Measurements from ENCODE around the gene TVP23C. TPM values are rescaled to one million over a fixed set of nuclear protein-coding genes. Genes with fewer than 3 reads are reported as not detected.

TVP23C gene

DNA sequence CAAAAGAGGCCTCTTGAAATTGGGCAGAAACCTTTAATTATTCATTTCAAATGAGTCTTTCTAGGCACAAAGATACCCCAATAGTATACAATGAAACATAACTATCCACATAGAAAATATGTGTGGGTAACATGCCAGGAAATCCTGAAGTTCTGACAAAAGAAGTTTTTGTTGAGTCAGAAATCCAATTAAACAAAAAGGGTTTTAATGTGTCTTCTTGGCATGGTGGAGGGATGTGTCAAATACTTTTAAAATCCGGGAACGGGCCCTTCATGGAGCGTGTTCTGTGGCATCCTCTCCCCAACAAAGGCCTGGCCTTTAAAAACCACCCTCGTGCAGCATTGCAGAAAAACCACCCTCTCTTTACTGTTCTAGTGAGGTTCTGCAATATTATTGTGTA is 110.0 kb downstream of the TVP23C start:
- no peak overlapping the region for H4K8ac ChIP-seq (ENCODE audit: low read length)

DNA sequence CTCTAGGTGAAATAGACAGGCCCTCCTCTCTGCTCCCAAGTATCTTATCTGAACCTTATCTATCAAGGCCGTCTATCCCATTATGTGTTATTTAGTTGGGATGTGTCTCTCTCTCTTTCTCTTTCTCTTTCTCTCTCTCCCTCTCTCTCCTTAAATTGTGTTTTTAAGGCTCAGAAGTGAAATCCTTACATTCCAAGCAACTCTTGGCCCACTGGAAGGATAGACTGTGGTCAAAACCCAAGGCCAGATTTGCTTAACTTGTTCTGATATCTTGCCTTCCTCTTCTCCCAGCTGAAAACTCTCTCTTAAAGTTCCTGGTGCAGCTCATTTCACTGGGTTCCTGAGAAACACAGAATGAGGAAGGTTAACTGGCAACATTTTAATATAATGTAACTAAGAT is 110.5 kb downstream of the TVP23C start:
- no peak overlapping the region for H2AK5ac ChIP-seq (ENCODE audit: low read length, severe bottlenecking)
- H3K27ac ChIP-seq (ENCODE audit: low read length, poor library complexity, severe bottlenecking) = no peak overlapping the region
- H3K4me1 ChIP-seq (ENCODE audit: control insufficient read depth, insufficient read depth, low read depth, low read length) = peaks cover 12% of the 10 kb centered on the region
- peaks cover 0 to 2% of the 10 kb centered on the region in 2 experiments for H3K36me3 ChIP-seq (ENCODE audit: control insufficient read depth in 1 of 2, insufficient read depth in 2 of 2, low read depth in 1 of 2, low read length in 2 of 2)
- no peak overlapping the region for H3K4ac ChIP-seq (ENCODE audit: low read depth in 1 of 2, low read length in 2 of 2)
- H4K8ac ChIP-seq (ENCODE audit: low read length) = no peak overlapping the region
- no peak overlapping the region for H2BK5ac ChIP-seq (ENCODE audit: low read depth, low read length, poor library complexity, severe bottlenecking)
- no peak overlapping the region for H3K4me2 ChIP-seq (ENCODE audit: low read length, poor library complexity, severe bottlenecking)
- no peak overlapping the region for H3K23ac ChIP-seq (ENCODE audit: low read length in 2 of 2)
- H3K14ac ChIP-seq (ENCODE audit: low read length in 2 of 2) = no peak overlapping the region
- H3K4me3 ChIP-seq (ENCODE audit: insufficient read depth in 1 of 2, low read depth in 1 of 2, low read length in 2 of 2) = no peak overlapping the region
- peaks cover 9% of the 10 kb centered on the region for H3K9me3 ChIP-seq (ENCODE audit: control insufficient read depth, low read length)
- no peak overlapping the region for H2BK120ac ChIP-seq (ENCODE audit: low read depth, low read length)
- no peak for DNase-seq
- H2BK12ac ChIP-seq (ENCODE audit: low read length in 2 of 2) = no peak overlapping the region
- WGBS = no CpG with 5 or more reads among the region's 1 CpG
- H2BK15ac ChIP-seq (ENCODE audit: low read depth, poor library complexity, severe bottlenecking) = no peak overlapping the region
- no peak overlapping the region for H2AFZ ChIP-seq (ENCODE audit: low read depth, low read length)
- no peaks in the 10 kb centered on the region for H3K79me1 ChIP-seq (replicated peaks; ENCODE audit: low read length, poor library complexity, severe bottlenecking)
- H3K27me3 ChIP-seq (ENCODE audit: control insufficient read depth in 1 of 2, insufficient read depth in 1 of 2, low read length in 2 of 2) = no peaks in the 10 kb centered on the region
- no peak overlapping the region for H4K91ac ChIP-seq (ENCODE audit: low read length)
- H3K18ac ChIP-seq (ENCODE audit: low read depth in 1 of 2, low read length in 2 of 2) = no peak overlapping the region
- H3K9ac ChIP-seq (ENCODE audit: low read length) = no peak overlapping the region

More for the DNA sequence above, 110.0 kb downstream of the TVP23C start:
- no peak overlapping the region for H3K4me3 ChIP-seq (ENCODE audit: insufficient read depth in 1 of 2, low read depth in 1 of 2, low read length in 2 of 2)
- H3K27me3 ChIP-seq (ENCODE audit: control insufficient read depth in 1 of 2, insufficient read depth in 1 of 2, low read length in 2 of 2) = no peaks in the 10 kb centered on the region
- H2BK15ac ChIP-seq (ENCODE audit: low read depth, poor library complexity, severe bottlenecking) = no peak overlapping the region
- no peak overlapping the region for H3K4ac ChIP-seq (ENCODE audit: low read depth in 1 of 2, low read length in 2 of 2)
- H3K14ac ChIP-seq (ENCODE audit: low read length in 2 of 2) = no peak overlapping the region
- H3K27ac ChIP-seq (ENCODE audit: low read length, poor library complexity, severe bottlenecking) = no peak overlapping the region
- no peak overlapping the region for H3K23ac ChIP-seq (ENCODE audit: low read length in 2 of 2)
- no peak overlapping the region for H2BK5ac ChIP-seq (ENCODE audit: low read depth, low read length, poor library complexity, severe bottlenecking)
- no peak overlapping the region for H2AFZ ChIP-seq (ENCODE audit: low read depth, low read length)
- H3K36me3 ChIP-seq (ENCODE audit: control insufficient read depth in 1 of 2, insufficient read depth in 2 of 2, low read depth in 1 of 2, low read length in 2 of 2) = peaks cover 0 to 2% of the 10 kb centered on the region in 2 experiments
- H3K79me1 ChIP-seq (replicated peaks; ENCODE audit: low read length, poor library complexity, severe bottlenecking) = no peaks in the 10 kb centered on the region
- H2BK12ac ChIP-seq (ENCODE audit: low read length in 2 of 2) = no peak overlapping the region
- H2AK5ac ChIP-seq (ENCODE audit: low read length, severe bottlenecking) = no peak overlapping the region
- peaks cover 15% of the 10 kb centered on the region for H3K4me1 ChIP-seq (ENCODE audit: control insufficient read depth, insufficient read depth, low read depth, low read length)
- H3K9ac ChIP-seq (ENCODE audit: low read length) = no peak overlapping the region
- DNase-seq = no peak
- H3K9me3 ChIP-seq (ENCODE audit: control insufficient read depth, low read length) = peaks cover 9% of the 10 kb centered on the region
- no peak overlapping the region for H2BK120ac ChIP-seq (ENCODE audit: low read depth, low read length)
- no peak overlapping the region for H3K4me2 ChIP-seq (ENCODE audit: low read length, poor library complexity, severe bottlenecking)
- H3K18ac ChIP-seq (ENCODE audit: low read depth in 1 of 2, low read length in 2 of 2) = no peak overlapping the region
- WGBS = no CpG with 5 or more reads among the region's 4 CpGs
- H4K91ac ChIP-seq (ENCODE audit: low read length) = no peak overlapping the region

Small RNA genes within 50 kb of the gene (small RNA-seq; reads per million reads assigned to genes)
- gene AC005838.1 (ENCODE audit: low read depth) = not detected
- gene RF00090 (ENCODE audit: low read depth) = not detected

Data from mesenchymal stem cell (in vitro differentiated cells and primary cell).